Gastrocnemius medialis (tissue), 4 donors: ENCODE measurements around the gene AKAP10.

Source experiments
- CTCF ChIP-seq, 5 experiments: fragments of 450-650 bp in 3 of 5; fragments of 200-600 bp in 2 of 5; sonication (generic) in 2 of 5; IDR thresholded peaks in 4 of 5; conservative IDR thresholded peaks in 1 of 5; 1 replicate in 4 of 5; 2 replicates in 1 of 5; pipeline ENCODE4 v1.5.1; 2016 to 2019; ENCODE audit warnings: antibody characterized with exemption in 5 of 5, mild to moderate bottlenecking in 3 of 5, moderate library complexity in 3 of 5
- POLR2A ChIP-seq, 2 donors: fragments of 450-650 bp; IDR thresholded peaks; one replicate each; pipeline ENCODE4 v1.6.1; 2017; ENCODE audit warnings: antibody characterized with exemption in 2 of 2, mild to moderate bottlenecking in 2 of 2, moderate library complexity in 2 of 2

DNA sequence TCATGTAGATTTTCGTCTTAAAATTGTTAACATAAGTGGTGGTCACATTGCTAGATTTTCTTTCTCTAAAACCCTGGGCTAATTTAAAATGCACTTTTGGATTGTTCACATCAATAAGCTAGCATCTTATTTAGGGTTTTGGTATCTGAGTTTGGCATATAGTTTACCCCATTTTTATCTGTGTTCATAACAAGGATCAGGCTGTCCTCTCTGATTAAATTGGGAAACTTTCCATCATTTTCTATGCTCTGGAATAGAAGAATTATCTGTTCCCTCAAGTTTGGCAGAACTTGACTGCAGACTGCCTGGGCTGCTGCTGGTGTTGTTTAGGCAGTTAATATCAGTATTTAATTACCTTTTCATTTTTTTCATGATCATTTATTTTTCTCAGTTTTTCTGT, 33.3 kb upstream of the AKAP10 start:
- no peak for TF ChIP-seq CTCF (IDR thresholded peaks at IDR 0.05 in 4 of 5, conservative IDR thresholded peaks at IDR 0.05 in 1 of 5)
- no peak for TF ChIP-seq POLR2A (IDR thresholded peaks at IDR 0.05)
